ENCODE data around the gene ACCS.

ACCS gene

DNA sequence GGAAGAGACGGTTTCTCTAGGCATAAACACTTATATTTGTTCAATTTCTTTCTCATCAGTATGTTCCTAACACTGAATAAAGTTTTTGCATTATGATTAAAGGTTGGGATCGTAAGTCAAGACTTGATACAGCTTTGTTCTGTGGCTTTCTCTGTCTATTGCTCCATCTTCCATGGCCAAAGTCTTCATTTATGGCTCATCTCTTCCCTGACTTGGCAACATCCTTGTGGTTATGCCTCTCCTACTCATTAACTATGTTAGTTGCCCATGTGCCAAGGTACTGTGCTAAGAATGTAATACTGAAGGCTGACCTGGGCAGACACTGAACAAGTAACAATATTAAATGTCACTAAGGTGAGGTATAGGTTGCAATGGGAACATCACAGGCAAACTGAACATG, 19.9 kb upstream of the ACCS start:
- no peak for DNase-seq

DNA sequence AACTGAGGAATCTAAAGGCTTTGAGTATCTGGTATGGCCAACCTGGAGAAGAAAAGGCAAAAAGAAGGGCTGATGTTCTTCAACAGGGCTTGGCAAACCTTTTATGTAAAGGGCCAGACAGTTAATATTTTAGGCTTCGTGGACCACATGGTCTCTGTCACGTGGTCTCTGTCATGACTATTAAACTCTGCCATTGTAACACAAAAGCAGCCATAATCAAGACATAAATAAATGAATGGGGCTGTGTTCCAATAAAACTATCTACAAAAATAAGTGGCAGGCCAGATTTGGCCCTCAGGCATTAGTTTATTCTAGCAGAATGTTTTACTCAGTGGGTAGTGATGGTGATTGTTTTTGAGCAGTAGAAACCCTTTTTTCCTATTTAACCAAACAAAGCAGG, 18.8 kb upstream of the ACCS start:
- DNase-seq, result no peak

DNA sequence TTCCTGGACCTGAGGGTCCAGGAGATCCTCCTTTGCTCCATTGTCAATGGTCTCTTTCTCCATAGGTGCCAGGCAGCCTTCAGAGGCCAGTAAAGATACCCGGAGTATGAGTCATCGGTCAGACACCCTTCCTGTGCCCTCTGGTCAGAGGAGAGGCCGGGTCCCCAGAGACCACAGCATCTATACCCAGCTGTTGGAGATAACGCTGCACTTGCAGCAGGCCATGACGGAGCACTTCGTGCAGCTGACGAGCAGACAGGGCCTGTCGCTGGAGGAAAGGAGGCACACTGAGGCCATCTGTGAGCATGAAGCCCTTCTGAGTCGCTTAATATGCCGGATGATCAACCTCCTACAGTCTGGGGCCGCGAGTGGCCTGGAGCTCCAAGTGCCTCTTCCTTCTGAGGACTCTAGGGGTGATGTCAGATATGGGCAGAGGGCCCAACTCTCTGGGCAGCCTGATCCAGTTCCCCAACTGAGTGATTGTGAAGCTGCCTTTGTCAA, 18.1 kb upstream of the ACCS start, which contains the start of gene ACCSL:
ACCSL (plus strand) TSS at position 51 of the 501 bp plus-strand sequence; CDS start at position 107, 56 bp downstream.
- DNase-seq, result no peak

DNA sequence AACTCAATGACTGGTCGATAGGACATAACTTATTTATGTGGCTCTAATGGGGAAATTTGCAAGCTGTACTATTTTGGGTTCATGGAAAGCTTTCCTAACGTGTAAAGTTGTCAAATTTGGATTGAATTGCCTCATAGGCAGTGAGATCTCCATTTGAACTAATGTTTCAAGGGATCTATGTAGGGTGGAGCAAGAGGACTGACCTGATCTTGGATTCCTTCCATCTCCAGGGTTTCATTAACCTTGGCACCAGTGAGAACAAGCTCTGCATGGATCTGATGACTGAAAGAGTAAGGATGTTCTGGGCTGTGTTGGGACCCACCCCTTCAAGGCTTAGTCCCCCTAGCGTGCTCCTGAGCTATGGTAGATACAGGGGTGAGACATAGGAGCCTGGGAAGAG, 16.2 kb upstream of the ACCS start:
- DNase-seq, result no peak

DNA sequence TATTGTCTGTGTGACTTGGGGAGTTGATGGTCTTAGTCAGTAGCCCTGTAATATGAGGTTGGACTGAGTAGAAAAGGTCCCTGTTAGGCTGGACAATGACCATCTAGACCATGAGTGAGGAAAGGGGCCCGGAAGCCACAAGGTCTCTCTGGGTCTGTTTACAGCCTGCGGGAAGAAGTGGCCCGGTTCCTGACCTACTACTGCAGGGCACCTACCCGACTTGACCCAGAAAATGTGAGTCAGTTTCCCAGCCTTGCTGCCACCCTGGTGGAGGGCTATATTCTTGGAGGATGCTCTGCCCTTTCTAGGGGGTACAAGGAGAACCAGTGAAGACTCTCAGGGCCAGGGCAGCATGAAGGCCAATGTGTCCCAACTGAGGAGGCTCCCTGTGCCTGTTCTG, 14.9 kb upstream of the ACCS start:
- no peak for DNase-seq

DNA sequence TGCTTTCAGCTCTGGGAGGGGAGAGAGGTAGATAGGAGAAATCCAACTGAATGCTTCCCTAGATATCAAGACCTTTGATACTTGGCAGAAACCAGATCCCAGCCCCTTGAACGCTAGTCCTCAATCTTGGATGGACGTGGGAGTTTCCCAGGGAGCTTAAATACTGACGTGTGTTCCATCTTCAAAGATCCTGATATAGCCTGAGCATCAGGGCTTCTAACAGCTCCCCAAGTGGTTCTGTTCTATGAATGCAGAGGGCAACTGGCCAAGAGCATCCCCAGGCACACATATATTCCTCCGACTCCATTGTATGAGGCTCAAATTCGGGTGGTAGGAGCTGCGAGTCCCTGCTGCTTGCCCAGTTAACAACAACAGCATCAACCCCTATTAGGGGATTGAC, 8.7 kb upstream of the ACCS start:
- no peak for DNase-seq

DNA sequence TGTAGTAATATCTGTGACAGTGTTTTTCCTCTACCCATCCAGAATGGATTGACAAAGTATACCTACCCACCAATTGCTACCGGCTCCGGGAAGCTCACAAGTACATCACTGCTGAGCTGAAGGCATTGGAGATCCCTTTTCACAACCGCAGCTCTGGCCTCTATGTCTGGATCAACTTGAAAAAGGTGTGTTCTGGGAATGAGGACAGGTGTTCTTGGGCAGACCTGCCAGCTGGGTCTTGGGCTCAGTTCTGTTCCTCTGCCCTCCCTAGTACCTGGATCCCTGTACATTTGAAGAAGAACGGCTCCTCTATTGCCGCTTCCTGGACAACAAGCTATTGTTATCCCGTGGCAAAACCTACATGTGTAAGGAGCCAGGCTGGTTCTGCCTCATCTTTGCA, 7.8 kb upstream of the ACCS start:
- no peak for DNase-seq

DNA sequence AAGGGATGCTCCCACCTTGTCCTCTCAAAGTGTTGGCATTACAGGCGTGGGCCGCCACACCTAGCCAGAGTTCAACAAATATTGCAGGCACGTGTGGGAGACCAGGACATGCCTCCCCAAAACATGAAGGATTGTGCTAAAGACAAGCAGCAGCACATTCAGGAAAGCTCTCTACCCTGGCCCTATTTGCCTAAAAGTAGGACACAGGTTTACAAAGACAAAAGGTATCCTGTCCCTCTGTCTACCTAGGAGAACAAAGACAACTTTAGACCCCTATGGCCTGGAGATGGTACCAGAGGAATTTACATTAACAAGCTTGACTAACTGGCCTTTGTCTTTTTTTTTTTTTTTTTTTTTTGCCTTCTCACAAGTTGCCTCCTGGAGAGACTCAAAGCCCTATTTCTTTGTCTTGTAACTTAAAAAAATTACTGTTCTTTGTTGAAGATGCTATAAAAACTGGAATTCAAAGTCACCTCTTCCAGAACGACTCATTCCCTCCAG, 859 bp upstream of the ACCS start:
- no peak for DNase-seq

DNA sequence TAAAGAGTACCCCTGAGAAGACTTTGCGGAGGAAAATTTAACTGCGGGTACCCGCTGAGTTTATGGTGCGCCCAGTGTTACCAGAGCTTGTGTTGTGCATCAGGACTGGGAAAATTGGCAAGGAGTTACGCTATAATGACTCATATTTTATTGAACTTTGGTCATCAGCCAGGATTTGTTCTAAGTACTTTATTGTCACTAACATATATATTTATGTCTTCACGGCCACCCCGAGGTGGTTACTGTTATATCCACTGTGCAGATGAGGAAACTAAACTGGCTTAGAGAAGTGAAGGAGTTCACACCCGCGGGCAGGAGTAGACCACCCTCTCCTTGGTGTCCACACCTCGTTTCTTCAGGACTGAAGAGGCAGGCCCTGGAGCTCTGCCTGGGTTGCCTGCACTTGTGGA, 667 bp downstream of the ACCS start:
- no peak for DNase-seq

DNA sequence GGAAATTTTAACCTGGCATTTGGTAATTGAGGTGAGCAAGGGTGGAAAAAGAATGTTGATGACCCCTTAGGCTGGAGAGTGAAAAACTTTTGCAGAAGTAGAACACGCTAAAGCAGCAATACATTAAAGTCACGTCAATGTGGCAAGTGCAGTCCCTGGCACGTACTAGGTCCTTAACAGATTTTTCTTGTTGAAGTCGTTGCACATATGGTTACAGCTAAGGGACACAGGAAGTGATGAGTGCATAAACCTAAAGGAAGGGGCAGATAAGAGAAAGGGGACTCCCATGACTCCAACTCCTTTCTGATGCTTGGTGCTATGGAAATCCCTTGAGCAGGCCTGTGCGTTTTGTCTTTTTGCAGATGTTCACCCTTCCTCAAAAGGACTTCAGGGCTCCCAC, 1.2 kb downstream of the ACCS start:
- no peak for DNase-seq

DNA sequence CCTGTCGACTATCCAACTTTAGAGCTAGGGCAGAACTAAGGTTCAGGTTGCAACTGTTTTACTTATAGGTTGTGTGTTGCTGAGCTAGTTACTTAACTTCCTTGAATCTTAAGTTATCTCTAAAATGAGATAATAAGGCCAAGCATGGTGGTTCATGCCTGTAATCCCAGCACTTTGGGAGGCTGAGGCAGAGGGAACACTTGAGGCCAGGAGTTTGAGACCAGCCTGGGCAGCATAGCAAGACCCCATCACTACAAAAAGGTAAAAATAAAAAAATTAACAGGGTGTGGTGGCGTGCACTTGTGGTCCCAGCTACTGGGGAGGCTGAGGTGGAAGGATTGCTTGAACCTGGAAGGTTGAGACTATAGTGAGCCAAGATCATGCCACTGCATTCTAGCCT, 2.1 kb downstream of the ACCS start:
- no peak for DNase-seq

DNA sequence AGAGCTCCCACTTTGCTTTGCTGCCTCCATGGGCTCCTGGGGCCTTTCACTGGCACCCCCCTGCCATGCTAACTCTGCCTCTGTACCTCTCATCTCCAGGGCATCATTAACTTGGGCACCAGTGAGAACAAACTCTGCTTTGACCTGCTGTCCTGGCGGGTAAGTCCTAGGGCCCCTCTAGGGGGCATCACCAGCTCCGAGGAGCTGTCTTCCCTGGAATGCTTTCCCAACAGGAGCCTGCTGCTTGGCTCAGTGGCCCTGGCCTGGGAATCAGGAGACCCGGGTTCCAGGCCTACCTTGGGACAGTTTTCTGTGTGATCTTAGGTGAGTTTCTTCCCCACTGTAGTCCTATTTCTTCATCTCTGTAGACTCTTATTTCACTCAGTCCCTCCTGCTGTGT, 5.1 kb downstream of the ACCS start:
- DNase-seq, result no peak

DNA sequence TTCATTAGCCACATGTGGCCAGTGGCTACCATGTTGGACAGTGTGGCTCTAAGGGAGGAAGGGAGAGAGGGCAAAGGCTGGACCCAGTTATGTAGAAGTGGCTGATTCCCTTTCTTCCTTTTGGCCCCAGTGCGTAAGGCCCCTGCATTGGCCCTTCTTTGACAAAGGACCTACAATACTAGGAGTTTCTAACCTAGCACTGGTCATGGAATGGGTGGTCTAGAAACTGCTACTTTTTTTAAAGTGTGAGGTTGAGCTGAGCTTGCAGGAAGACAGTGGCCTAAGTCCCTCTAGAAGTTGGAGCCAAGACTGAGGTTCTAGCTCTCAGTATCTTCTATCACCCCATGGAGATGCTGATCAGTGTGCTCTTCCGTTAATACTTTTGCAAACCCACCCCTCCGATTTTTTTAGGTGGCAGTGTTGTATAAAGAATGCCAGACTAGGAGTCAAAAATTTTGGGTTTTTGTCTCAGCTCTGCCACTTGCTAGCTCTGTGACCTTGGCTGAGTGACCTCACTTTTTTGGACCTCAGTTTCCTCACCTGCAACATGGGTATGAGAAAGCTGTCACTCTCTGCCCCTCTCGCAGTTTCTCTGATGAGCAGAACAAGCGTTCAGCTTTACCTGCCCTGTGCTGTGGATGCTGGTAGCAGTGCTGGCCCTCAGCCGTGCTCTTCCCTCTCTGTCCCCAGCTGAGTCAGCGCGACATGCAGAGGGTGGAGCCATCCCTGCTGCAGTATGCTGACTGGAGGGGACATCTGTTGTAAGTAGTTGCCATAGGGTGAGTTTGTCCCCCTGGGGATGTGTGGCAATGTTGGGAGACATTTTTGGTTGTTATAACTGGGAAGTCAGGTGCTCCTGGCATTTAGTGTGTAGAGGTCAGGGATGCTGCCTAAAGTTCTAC, 6.9 kb downstream of the ACCS start:
- no peak for DNase-seq

DNA sequence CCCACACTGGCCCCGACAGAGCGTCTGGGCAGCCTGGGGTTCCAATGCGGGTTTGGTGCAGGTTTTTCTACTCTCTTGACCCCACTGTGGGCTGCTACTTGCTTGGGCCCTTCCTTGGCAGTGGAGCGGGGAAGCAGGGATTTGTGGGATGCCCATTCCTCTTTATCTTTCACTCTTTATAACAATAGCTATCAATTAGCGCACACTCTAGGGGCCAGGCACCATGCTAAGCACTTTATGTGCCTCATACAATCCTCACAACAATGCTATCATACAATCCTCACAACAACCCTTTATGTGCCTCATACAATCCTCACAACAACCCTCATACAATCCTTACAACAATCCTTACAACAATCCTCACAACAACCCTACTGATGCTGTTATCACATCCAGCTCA, 12.7 kb downstream of the ACCS start:
- no peak for DNase-seq

DNA sequence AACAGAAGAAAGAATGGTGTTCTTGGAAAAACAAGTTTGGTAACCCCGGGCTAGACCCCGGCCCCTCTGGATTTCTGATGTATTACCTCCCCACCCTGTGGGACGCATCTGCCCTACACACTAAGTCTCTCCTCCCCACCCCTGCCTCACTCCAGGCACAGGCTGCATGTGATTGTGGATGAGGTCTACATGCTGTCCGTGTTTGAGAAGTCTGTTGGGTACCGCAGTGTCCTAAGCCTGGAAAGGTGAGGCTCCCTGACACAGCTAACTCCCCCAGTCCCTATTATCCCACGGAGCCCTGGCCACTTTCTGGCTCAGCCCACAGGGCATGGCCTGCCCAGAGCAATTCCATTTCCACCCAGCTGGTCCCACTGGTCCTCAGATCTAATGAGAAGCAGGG, 13.3 kb downstream of the ACCS start:
- no peak for DNase-seq

DNA sequence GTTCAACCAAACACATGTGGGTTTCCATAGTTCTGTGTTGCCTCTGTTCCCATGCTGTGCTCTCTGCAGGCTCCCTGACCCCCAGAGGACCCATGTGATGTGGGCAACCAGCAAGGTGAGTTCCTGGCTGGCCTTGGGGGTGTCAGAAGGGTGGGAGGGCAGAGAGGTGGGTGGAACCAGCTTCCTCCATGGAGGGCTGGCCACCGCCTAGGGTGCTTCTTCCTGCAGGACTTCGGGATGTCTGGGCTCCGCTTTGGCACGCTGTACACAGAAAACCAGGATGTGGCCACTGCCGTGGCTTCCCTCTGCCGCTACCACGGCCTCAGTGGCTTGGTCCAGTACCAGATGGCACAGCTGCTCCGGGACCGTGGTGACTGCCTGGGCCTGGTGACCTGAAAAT, 14.9 kb downstream of the ACCS start:
- DNase-seq, result no peak

DNA sequence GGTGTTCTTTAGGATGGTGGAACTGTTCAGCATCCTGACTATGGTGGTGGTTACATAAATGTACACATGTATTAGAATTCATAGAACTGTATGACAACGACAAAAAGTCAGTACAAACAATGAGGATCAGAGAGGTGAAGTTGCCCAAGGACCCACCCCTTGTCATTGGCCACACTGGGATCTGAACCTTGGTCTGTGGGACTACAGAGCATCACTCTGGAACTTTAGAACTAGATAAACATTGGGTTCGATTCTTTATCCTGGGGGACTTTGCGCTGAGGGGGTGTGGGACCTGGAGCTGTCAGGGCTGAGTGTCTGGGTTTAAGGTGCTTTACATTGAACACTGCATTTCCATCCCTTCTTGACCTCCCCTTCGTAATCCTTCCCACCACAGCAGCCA, 16.6 kb downstream of the ACCS start:
- no peak for DNase-seq

DNA sequence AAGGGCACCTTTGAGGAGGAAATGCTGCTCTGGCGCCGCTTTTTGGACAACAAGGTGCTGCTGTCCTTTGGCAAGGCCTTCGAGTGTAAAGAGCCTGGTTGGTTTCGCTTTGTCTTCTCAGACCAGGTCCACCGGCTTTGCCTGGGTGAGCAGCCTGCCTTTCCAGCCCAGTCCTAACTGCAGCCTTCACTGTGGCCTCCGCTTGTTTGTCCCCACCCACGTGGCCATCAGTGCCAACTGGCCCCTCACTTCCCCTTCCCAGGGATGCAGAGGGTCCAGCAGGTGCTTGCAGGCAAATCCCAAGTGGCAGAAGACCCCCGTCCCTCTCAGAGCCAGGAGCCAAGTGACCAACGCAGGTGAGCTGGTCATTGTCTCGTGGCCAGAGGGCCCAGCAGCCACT, 17.4 kb downstream of the ACCS start:
- DNase-seq, result no peak

DNA sequence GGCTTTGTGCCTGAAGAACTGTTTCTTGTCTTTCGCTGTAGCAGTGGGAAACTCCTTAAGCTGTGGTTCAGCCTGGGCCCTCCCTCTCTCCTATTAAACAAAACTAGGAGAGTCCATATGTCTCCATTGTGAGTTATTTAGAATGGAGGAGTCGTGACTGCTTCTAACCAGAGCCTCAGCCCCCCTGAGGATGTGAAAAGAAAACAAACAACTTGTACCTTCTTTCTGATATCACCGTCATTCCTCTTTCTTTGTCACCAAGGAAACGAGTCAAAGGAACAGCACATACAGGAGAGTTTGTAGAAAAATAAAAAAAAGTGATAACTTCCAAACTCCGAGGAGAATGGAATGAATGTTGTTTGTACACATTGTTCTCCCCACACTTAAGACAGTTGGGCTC, 17.8 kb downstream of the ACCS start:
- DNase-seq, result no peak

DNA sequence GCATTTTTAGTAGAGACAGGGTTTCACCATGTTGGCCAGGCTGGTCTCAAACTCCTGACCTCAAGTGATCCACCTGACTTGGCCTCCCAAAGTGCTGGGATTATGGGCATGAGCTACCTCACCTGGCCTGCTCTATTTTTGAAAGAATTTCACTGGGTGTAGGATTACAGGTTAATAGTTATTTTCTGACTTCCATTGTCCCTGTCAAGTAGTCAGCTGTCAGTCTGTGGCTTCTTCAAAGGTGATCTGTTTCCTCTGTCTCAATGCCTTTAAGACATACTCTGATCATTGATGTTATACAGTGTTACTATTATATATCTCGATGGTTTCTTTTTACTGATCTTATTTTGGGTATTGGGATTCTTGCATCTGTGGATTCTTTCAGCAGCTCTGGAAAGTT, 19.3 kb downstream of the ACCS start:
- DNase-seq, result no peak

DNA sequence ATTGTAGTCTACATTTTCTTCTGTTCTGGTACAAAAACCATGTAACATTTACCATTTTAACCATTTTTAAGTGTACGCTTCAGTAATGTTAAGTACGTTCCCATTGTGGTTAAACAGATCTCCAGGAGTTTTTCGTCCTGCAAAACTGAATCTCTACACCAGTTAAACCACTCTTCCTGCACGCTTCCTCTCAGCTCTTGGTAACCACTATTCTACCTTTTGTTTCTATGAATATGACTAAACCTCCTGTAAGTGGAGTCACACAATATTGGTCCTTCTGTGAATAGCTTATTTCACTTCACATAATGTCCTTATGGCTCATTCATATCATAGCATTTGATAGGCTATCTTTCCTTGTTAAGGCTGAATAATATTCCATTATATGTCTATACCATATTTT, 22.3 kb downstream of the ACCS start:
- no peak for DNase-seq

DNA sequence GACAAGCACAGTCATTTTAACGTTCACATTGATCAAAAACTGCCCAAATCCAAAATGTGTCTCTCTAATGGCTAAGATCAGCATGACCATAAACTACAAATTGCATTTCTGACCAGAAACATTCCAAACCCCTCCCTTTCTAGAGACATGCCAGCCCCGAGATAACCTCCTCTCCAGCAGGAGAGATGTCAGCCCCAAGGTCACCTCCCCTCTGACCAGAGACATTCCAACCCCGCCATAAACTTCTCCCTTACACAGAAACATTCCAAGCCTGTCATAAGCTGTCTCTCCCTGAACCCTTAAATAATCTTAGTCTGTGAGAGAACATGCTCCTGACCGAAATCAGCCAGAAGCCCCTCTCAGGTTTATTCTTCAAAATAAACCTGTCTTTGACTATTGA, 22.8 kb downstream of the ACCS start:
- no peak for DNase-seq

DNA sequence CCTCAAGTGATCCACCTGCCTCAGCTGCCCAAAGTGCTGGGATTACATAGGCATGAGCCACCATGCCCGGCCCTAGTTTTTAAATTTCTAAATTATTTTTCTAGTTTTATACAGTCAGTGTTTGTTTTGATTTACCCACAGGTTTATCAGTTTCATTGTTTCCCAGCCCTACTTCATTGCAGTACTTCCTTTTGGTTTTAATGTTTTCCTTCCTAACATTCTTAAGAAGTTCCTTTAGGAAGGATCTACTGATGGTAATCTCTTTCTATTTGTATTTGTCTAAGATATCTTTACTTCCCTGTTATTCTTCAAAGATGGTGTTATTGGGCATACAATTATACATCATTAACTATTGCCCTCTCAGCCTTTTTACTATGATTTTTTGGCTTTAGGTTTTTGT, 24.5 kb downstream of the ACCS start:
- DNase-seq, result no peak

DNA sequence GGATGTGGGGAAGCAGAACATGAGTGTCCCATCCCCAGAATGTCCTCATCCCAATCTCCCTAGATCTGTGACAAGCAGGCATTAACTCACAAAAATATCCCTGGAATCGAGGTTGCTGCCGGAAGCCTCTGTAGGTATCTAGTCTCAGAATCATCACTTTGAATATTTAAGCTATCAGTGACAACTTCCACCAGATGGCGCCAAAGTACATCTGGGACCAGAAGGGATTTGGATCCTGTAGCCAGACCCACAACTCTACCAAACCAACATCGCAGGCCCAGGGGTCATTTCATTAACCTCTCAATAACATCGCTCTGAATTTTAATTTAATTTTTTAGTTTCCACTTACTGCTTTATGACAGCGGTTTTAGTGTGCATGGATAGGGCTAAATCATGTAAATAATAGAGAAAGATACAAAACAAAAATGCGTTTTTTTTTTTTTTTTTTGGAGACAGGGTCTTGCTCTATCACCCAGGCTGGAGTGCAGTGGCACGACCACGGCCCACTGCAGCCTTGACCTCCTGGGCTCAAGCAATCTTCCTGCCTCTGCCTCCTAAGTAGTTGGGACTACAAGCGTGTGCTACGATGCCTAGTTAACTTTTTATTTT, 28.3 kb downstream of the ACCS start:
- peak; percentile 46 for DNase-seq
